HL-60 (cell line): ENCODE measurements around the gene ATP6V1G3.

ENCODE experiments used
- DNase-seq, 2 experiments: peaks; one replicate each; pipeline ENCODE4 v3.0.0-alpha.2; 2010 to 2020; ENCODE audit warnings: low read depth in 1 of 2, low spot score in 1 of 2
- H3K27ac ChIP-seq: fragments of 250-450 bp; sonication (Bioruptor Pico); replicated peaks from 2 replicates; pipeline ENCODE4 v1.5.1; 2020; ENCODE audit warnings: mild to moderate bottlenecking, moderate library complexity
- H3K27me3 ChIP-seq: fragments of 250-450 bp; sonication (Bioruptor Pico); 2 replicates; pipeline ENCODE4 v1.5.1; 2021; ENCODE audit warnings: mild to moderate bottlenecking, moderate library complexity; ENCODE audit not compliant: insufficient read depth, poor library complexity, severe bottlenecking
- H3K4me3 ChIP-seq: replicated peaks from 2 replicates; pipeline ENCODE4 v1.5.1; 2011; ENCODE audit warnings: mild to moderate bottlenecking, control low read depth, low read length; ENCODE audit not compliant: insufficient read depth
- CTCF ChIP-seq: IDR thresholded peaks from one replicate; pipeline ENCODE4 v1.5.1; 2011; ENCODE audit warnings: low read length, control low read depth, inconsistent platforms; ENCODE audit not compliant: insufficient read depth
- GABPA ChIP-seq: IDR thresholded peaks from 2 replicates; pipeline ENCODE4 v1.6.1; 2012; ENCODE audit warnings: low read depth
- POLR2AphosphoS5 ChIP-seq: IDR thresholded peaks from 2 replicates; pipeline ENCODE4 v1.6.1; 2012; ENCODE audit warnings: low read depth
- SPI1 ChIP-seq: IDR thresholded peaks from 2 replicates; pipeline ENCODE4 v1.6.1; 2012; ENCODE audit warnings: low read depth, mild to moderate bottlenecking, borderline replicate concordance
- TF ChIP-seq, protein P1 (sequence below): IDR thresholded peaks from 2 replicates; pipeline ENCODE4 v1.6.1; 2012; ENCODE audit warnings: low read depth; ENCODE audit not compliant: insufficient replicate concordance

ATP6V1G3 gene

DNA sequence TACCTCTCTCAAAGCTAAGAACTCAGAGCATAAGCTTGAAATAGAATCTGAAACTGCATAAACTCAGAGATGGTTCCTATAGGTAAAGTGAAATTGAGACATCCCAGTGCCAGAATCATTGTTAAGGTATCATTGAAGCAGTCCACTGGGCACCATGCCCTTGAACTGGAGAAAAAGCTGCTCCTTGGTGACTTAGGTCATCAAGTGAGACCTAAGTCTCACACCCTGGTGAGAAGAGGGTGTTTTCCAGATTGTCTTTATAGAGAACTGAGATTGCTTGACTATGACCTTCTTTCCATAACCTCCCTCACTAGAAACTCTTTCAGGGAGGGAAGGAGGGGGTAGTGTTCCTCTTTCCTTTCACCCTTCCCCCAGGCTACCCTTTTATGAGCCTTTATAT is 9.4 kb upstream of the ATP6V1G3 start:
- no peak overlapping the region for H3K27ac ChIP-seq
- H3K27me3 ChIP-seq, result no peaks in the 10 kb centered on the region
- no peak overlapping the region for H3K4me3 ChIP-seq
- TF ChIP-seq SPI1 (no peak), CTCF (no peak), GABPA (no peak), POLR2AphosphoS5 (no peak)
- TF ChIP-seq, protein P1, sequence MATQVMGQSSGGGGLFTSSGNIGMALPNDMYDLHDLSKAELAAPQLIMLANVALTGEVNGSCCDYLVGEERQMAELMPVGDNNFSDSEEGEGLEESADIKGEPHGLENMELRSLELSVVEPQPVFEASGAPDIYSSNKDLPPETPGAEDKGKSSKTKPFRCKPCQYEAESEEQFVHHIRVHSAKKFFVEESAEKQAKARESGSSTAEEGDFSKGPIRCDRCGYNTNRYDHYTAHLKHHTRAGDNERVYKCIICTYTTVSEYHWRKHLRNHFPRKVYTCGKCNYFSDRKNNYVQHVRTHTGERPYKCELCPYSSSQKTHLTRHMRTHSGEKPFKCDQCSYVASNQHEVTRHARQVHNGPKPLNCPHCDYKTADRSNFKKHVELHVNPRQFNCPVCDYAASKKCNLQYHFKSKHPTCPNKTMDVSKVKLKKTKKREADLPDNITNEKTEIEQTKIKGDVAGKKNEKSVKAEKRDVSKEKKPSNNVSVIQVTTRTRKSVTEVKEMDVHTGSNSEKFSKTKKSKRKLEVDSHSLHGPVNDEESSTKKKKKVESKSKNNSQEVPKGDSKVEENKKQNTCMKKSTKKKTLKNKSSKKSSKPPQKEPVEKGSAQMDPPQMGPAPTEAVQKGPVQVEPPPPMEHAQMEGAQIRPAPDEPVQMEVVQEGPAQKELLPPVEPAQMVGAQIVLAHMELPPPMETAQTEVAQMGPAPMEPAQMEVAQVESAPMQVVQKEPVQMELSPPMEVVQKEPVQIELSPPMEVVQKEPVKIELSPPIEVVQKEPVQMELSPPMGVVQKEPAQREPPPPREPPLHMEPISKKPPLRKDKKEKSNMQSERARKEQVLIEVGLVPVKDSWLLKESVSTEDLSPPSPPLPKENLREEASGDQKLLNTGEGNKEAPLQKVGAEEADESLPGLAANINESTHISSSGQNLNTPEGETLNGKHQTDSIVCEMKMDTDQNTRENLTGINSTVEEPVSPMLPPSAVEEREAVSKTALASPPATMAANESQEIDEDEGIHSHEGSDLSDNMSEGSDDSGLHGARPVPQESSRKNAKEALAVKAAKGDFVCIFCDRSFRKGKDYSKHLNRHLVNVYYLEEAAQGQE, result no peak
- no peak for DNase-seq

GRCh38 chr1:198548890-198549289 is 8.4 kb upstream of the ATP6V1G3 start:
- no peak overlapping the region for H3K27ac ChIP-seq
- no peaks in the 10 kb centered on the region for H3K27me3 ChIP-seq
- no peak for DNase-seq
- H3K4me3 ChIP-seq, result no peak overlapping the region
- TF ChIP-seq POLR2AphosphoS5 (no peak), SPI1 (no peak), CTCF (no peak), GABPA (no peak)
- TF ChIP-seq, protein P1, result no peak

DNA sequence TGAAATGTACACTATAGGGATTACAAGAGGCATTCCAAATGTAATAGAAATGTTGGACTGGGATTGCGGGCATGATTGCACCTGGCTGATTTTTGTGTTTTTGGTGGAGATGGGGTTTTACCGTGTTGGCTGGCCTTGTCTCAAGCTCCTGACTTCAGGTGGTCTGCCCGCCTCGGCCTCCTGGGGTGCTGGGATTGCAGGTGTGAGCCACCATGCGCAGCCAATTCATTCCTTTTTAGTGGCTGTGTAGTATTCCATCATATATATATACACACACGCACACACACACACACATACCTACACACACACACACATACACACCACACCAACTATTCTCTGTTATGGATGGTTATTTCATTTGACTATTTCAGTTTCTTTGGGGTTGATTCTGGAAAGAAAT is 4.7 kb upstream of the ATP6V1G3 start:
- no peak for DNase-seq
- no peaks in the 10 kb centered on the region for H3K27me3 ChIP-seq
- no peak overlapping the region for H3K27ac ChIP-seq
- TF ChIP-seq SPI1 (no peak), POLR2AphosphoS5 (no peak), CTCF (no peak), GABPA (no peak)
- TF ChIP-seq, protein P1, result no peak
- H3K4me3 ChIP-seq, result no peak overlapping the region
